Measurements from ENCODE around the gene GPC6.

GRCh38 chr13:93956426-93956825 is 729.8 kb downstream of the GPC6 start:
- TF ChIP-seq CTCF (IDR thresholded peaks at IDR 0.05) (no peak), EZH2 (IDR thresholded peaks at IDR 0.05; ENCODE audit: borderline replicate concordance, insufficient read depth, low read depth, low read length, poor library complexity, severe bottlenecking) (no peak)

Measured in B cell (primary cell).